Subcutaneous abdominal adipose tissue (tissue), 5 donors: ENCODE measurements around the gene MBNL2.

ENCODE experiments used
- H3K27ac ChIP-seq: one replicate; pipeline ENCODE4 v1.7.0; 2013; ENCODE audit warnings: low read depth, mild to moderate bottlenecking, inconsistent platforms, low read length, moderate library complexity
- H3K27me3 ChIP-seq, 5 donors: one replicate each; pipeline ENCODE4 v1.7.0; 2013; ENCODE audit warnings: low read length in 5 of 5, inconsistent platforms in 1 of 5; ENCODE audit not compliant: control insufficient read depth in 5 of 5, insufficient read depth in 4 of 5
- H3K36me3 ChIP-seq, 5 donors: one replicate each; pipeline ENCODE4 v1.7.0; 2013; ENCODE audit warnings: low read length in 5 of 5; ENCODE audit not compliant: control insufficient read depth in 5 of 5, insufficient read depth in 5 of 5
- H3K4me1 ChIP-seq, 5 donors: one replicate each; pipeline ENCODE4 v1.7.0; 2013; ENCODE audit warnings: low read length in 5 of 5, mild to moderate bottlenecking in 3 of 5, moderate library complexity in 1 of 5; ENCODE audit not compliant: control insufficient read depth in 5 of 5, insufficient read depth in 5 of 5
- H3K4me3 ChIP-seq, 5 donors: one replicate each; pipeline ENCODE4 v1.7.0; 2013; ENCODE audit warnings: low read length in 5 of 5, low read depth in 1 of 5
- H3K9ac ChIP-seq, 5 donors: one replicate each; pipeline ENCODE4 v1.7.0; 2013; ENCODE audit warnings: low read length in 5 of 5, mild to moderate bottlenecking in 4 of 5, moderate library complexity in 3 of 5
- H3K9me3 ChIP-seq, 5 donors: one replicate each; pipeline ENCODE4 v1.7.0; 2013; ENCODE audit warnings: low read length in 5 of 5; ENCODE audit not compliant: control insufficient read depth in 5 of 5
- donor health status: healthy.
- donor health status: healthy.
- donor health status: healthy.
- donor health status: healthy.
- donor health status: healthy.

Gene MBNL2

GRCh38 chr13:97302611-97303010 lies 80.5 kb downstream of the MBNL2 start:
- Histone ChIP-seq H3K4me3 (no peak overlapping the region), H3K36me3 (peaks cover 0 to 5% (median 2%) of the 10 kb centered on the region in 5 donors), H3K27ac (peak overlapping the region; percentile 31), H3K9me3 (no peaks in the 10 kb centered on the region), H3K27me3 (no peaks in the 10 kb centered on the region), H3K4me1 (peaks cover 6 to 50% (median 34%) of the 10 kb centered on the region in 5 donors), H3K9ac (peak overlapping the region in 1 of 5 donors; percentile 29)

GRCh38 chr13:97306106-97306505 lies 84.0 kb downstream of the MBNL2 start:
- Histone ChIP-seq H3K4me3 (no peak overlapping the region), H3K27ac (peak overlapping the region; percentile 1)

GRCh38 chr13:97306645-97307044 lies 84.5 kb downstream of the MBNL2 start:
- Histone ChIP-seq H3K27me3 (no peaks in the 10 kb centered on the region), H3K4me1 (peaks cover 5 to 52% (median 41%) of the 10 kb centered on the region in 5 donors), H3K4me3 (no peak overlapping the region), H3K9ac (no peak overlapping the region), H3K9me3 (no peaks in the 10 kb centered on the region), H3K27ac (peak overlapping the region; percentile 24), H3K36me3 (no peaks in the 10 kb centered on the region)

More at GRCh38 chr13:97306106-97306505, 84.0 kb downstream of the MBNL2 start:
- H3K27me3 ChIP-seq: no peaks in the 10 kb centered on the region
- H3K9ac ChIP-seq: no peak overlapping the region
- no peaks in the 10 kb centered on the region for H3K9me3 ChIP-seq
- peaks cover 6 to 57% (median 46%) of the 10 kb centered on the region in 5 donors for H3K4me1 ChIP-seq
- H3K36me3 ChIP-seq: no peaks in the 10 kb centered on the region

- peak overlapping the region; percentile 24 for H3K27ac ChIP-seq
- H3K9ac ChIP-seq: no peak overlapping the region
- no peaks in the 10 kb centered on the region for H3K36me3 ChIP-seq
- no peak overlapping the region for H3K4me3 ChIP-seq
- H3K4me1 ChIP-seq: peaks cover 2 to 45% (median 34%) of the 10 kb centered on the region in 5 donors
- no peaks in the 10 kb centered on the region for H3K9me3 ChIP-seq
- H3K27me3 ChIP-seq: no peaks in the 10 kb centered on the region
Observed at GRCh38 chr13:97307118-97307881, 85.2 kb downstream of the MBNL2 start.

GRCh38 chr13:97307882-97308624 lies 85.9 kb downstream of the MBNL2 start:
- no peaks in the 10 kb centered on the region for H3K27me3 ChIP-seq
- H3K9me3 ChIP-seq: no peaks in the 10 kb centered on the region
- H3K4me3 ChIP-seq: no peak overlapping the region
- H3K36me3 ChIP-seq: no peaks in the 10 kb centered on the region
- H3K27ac ChIP-seq: peak overlapping the region; percentile 24
- peaks cover 2 to 38% (median 27%) of the 10 kb centered on the region in 5 donors for H3K4me1 ChIP-seq
- peak overlapping the region in 1 of 5 donors; percentile 2 for H3K9ac ChIP-seq

GRCh38 chr13:97308735-97309429 lies 86.7 kb downstream of the MBNL2 start:
- no peaks in the 10 kb centered on the region for H3K27me3 ChIP-seq
- H3K9me3 ChIP-seq: no peaks in the 10 kb centered on the region
- H3K9ac ChIP-seq: no peak overlapping the region
- peak overlapping the region; percentile 24 for H3K27ac ChIP-seq
- H3K36me3 ChIP-seq: no peaks in the 10 kb centered on the region
- peaks cover 2 to 36% (median 28%) of the 10 kb centered on the region in 5 donors for H3K4me1 ChIP-seq
- H3K4me3 ChIP-seq: no peak overlapping the region

- no peak overlapping the region for H3K9ac ChIP-seq
- H3K4me3 ChIP-seq: no peak overlapping the region
- H3K36me3 ChIP-seq: no peaks in the 10 kb centered on the region
- H3K9me3 ChIP-seq: no peaks in the 10 kb centered on the region
- H3K27ac ChIP-seq: no peak overlapping the region
- no peaks in the 10 kb centered on the region for H3K27me3 ChIP-seq
- peaks cover 2 to 37% (median 31%) of the 10 kb centered on the region in 5 donors for H3K4me1 ChIP-seq
Observed at GRCh38 chr13:97310809-97311436, 88.8 kb downstream of the MBNL2 start.

- Histone ChIP-seq H3K9me3 (no peaks in the 10 kb centered on the region), H3K36me3 (peaks cover 0 to 2% (median 0%) of the 10 kb centered on the region in 5 donors), H3K4me1 (peaks cover 2 to 34% (median 29%) of the 10 kb centered on the region in 5 donors), H3K4me3 (no peak overlapping the region), H3K27me3 (no peaks in the 10 kb centered on the region), H3K9ac (no peak overlapping the region), H3K27ac (no peak overlapping the region)
Observed at GRCh38 chr13:97311956-97312355, 89.8 kb downstream of the MBNL2 start.

- H3K4me1 ChIP-seq: peaks cover 0 to 29% (median 19%) of the 10 kb centered on the region in 5 donors
- no peaks in the 10 kb centered on the region for H3K27me3 ChIP-seq
- H3K4me3 ChIP-seq: no peak overlapping the region
- peaks cover 0 to 3% (median 0%) of the 10 kb centered on the region in 5 donors for H3K36me3 ChIP-seq
- H3K9me3 ChIP-seq: no peaks in the 10 kb centered on the region
- H3K9ac ChIP-seq: no peak overlapping the region
- H3K27ac ChIP-seq: no peak overlapping the region
Observed at GRCh38 chr13:97313551-97314260, 91.6 kb downstream of the MBNL2 start.
